ENCODE data around the gene SEMA6B.
"Not testable (repeated sequence)": the region's sequence is repeated elsewhere in the genome, so short reads cannot be mapped to it uniquely, and the experiment has no call there.

The SEMA6B gene, protein sequence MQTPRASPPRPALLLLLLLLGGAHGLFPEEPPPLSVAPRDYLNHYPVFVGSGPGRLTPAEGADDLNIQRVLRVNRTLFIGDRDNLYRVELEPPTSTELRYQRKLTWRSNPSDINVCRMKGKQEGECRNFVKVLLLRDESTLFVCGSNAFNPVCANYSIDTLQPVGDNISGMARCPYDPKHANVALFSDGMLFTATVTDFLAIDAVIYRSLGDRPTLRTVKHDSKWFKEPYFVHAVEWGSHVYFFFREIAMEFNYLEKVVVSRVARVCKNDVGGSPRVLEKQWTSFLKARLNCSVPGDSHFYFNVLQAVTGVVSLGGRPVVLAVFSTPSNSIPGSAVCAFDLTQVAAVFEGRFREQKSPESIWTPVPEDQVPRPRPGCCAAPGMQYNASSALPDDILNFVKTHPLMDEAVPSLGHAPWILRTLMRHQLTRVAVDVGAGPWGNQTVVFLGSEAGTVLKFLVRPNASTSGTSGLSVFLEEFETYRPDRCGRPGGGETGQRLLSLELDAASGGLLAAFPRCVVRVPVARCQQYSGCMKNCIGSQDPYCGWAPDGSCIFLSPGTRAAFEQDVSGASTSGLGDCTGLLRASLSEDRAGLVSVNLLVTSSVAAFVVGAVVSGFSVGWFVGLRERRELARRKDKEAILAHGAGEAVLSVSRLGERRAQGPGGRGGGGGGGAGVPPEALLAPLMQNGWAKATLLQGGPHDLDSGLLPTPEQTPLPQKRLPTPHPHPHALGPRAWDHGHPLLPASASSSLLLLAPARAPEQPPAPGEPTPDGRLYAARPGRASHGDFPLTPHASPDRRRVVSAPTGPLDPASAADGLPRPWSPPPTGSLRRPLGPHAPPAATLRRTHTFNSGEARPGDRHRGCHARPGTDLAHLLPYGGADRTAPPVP

DNA sequence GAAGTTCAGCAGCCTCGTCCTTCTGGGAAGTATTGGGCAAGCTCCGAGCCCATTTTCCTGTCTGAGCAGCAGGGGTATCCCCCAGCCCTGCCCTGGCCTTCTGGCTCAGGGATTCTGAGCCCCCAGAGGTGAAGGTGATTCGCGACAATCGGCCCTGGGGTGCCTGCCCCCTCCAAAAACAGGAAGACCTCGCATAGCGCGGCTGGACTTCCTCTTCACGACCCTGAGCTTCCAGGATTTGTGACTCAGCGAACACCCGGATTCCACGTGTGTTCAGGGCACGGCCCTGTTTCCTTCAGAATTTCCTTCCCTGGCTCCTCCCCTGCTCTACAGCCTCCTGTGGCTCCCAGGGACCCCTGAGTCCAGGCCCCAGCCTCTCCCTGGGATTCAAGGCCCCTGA, at the start of gene SEMA6B:
SEMA6B (minus strand) TSS at position 116 of the 400 bp plus-strand sequence. CDS start 1,227 bp downstream, outside the sequence.
- DNase-seq = no peak

DNA sequence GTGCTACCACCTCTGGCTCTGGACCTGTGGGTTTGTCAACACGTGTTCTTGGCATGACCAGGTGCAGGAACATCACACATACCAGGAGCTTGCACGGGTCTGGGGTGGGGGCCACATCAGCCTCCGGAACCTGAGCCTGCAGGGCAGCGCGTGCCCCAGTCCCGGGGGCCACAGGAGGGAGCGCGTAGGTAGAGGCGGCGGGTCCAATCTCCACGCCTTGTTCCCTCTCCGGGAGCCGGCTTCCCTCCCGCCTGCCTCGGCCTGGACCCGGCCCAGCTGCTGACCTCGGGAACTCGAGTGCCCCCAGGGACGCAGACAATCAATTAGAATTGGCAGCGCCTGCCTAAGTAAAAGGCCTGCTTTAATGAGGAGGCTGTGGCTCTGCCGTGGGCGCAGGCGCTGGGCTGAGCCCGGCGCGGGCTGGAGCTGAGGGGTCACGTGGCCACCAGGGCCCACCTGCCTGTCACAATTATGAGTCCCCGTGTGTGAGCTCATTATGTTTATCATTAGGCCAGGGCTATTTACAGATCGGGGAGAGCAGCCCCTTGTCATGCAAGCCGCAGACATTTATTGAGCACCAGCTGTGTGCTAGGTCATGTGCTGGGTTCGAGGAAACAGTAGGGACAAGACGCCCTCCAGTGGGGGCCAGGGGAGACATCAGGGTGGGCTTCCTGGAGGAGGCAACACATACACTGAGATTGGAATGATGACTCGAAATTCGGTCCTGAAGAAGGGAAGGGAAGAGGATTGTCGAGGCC, 47.6 kb upstream of the SEMA6B start:
- no peak for DNase-seq

DNA sequence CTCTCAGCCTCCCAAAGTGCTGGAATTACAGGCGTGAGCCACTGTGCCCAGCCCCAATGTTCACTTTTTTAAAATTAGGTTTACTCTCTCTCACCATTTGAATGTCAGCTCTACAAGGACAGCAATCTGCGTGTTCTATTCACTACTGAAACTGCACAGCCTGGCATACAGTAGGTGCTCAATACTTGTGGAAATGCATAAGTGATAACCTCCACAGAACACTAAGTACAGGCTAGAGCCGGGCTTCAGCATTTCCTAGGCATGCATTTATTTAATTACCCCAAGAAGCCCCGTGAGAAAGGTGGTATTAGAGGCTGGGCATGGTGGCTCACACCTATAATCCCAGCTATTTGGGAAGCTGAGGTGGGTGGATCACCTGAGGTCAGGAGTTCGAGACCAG, 46.7 kb upstream of the SEMA6B start:
- no peak for DNase-seq

DNA sequence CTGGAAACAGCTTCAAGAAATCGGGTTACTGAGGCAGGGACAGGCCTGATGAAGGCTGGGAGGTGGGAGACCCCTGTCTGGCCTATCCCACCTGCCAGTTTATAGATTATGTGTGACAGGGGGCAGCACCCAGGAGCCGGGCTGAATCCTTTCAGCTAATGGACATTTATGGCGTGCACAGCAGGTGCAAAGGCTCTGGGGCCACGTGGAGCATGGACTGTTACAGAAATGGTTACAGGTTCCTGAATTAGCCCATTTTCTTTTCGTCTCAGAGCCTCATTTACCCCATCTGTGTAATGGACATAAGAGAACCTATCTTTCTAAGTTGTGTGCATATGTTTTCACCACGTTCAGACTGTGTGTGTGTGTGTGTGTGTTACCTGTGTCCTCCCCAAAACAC, 45.4 kb upstream of the SEMA6B start:
- no peak for DNase-seq

DNA sequence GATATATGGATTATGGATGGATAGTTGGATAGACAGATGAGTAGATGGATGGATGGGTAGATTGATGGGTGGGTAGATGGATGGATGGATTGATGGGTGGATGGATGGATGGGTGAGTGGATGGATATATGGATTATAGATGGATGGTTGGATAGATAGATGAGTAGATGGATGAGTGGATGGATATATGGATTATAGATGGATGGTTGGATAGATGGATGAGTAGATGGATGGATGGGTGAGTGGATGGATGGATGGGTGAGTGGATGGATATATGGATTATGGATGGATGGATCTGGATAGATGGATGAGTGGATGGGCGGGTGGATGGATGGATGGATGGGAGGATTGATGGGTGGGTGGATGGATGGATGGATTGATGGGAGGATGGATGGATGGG, 43.4 kb upstream of the SEMA6B start:
- DNase-seq = no peak

DNA sequence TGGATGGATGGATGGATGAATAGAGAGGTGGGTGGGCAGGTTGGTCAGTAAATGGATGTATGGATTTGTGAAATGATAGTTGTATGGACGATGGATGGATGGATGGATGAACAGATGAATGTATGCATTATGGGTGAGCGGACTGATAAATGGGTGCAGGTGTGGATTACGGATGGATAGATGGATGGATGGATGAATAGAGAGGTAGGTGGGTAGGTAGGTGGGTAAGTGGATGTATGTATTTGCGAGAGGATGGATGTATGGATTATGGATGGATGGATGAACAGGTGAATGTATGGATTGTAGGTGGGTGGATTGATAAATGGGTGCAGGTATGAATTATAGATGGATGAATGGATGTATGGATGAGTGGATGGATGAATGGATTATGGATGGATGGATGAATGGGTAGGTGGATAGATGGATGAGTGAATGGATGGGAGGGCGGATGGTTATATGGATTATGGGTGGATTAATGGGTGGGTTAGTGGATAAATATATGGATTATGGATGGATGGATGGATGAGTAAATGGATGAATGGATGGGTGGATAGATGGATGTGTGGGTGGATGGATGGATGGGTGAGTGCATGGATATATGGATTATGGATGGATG, 42.8 kb upstream of the SEMA6B start:
- no peak for DNase-seq

DNA sequence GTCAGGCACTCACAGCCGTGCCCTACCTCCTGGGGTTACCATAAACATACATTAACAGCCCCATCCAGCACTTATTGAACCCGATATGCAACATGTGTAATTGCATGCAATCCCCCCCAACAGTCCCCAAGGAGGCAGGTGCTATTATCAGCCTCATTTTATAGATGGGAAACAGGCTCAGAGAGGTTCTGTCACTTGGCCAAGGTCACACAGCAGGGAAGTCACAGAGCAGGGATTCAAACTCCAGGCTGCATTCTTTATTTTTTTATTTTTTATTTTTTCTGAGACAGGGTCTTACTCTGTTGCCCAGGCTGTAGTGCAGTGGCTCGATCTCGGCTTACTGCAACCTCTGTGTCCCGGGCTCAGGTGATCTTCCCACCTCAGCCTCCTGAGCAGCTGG, 41.4 kb upstream of the SEMA6B start:
- no peak for DNase-seq

DNA sequence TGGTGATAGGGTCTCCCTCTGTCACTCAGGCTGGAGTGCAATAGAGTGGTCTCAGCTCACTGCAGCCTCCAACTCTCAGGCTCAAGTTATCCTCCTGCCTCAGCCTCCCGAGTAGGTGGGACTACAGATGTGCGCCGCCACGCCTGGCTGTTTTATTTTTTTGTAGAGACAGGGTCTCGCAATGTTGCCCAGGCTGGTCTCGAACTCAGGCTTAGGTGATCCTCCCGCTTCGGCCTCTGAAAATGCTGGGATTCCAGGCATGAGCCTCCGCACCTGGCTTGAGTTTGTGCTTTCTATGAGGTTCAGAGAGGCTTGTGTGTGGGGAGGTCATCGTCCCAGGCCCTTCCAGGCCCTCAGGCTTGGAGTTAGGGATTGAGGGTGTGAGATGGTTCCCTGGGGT, 40.6 kb upstream of the SEMA6B start:
- DNase-seq = no peak

DNA sequence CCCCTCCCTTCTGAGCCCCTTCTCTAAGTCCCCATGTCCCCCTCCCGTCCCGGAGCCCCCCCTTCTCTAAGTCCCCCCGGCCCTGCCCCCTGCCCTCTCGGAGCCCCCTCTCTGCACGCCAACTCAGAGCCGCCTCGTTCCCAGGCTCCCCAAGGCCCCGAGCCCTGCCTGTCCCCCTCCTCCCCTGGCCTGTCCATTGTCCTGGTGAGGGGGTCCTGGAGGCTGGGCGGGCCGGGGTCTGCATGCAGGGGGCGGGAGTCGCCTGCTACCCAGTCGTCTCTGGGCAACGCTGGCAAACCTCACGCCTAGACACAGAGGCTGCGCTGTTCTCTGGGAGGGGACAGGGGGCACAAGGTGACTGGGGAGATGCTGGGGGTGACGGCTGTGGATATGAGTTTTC, 39.2 kb upstream of the SEMA6B start:
- DNase-seq = no peak

DNA sequence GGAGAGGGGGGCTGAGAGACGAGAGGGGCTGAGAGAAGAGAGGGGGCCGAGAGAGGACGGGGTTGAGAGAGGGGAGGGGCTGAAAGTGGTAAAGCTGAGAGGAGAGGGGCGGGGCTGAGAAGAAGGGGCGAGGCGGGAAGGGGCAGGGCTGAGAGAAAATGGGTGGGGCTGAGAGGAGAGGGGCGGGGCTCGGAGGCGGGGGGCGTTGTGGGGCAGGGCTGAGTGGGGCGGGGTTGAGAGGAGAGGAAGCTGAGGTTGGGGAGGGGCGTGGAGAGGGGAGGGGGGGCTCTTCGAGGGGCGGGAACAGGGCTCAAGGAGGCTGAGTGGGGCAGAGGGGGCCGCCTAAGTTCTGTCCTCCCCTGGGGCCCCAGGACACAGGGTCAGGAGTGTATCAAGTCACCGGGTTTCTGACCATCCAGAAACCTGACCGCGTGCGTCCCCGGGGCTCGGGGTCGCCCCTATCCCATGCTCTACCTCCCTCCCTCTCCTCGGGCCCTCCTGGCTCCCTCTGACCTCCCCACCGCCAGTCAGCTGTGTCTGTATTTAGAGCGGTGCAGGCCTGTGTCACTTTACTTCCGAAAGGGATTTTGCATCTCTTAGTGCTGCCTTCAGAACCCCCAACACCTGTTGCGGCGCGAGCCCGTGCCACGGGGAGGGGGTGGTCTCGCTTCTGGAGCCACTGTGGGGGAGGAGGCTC, 38.6 kb upstream of the SEMA6B start:
- DNase-seq = peak; percentile 22 to 43

DNA sequence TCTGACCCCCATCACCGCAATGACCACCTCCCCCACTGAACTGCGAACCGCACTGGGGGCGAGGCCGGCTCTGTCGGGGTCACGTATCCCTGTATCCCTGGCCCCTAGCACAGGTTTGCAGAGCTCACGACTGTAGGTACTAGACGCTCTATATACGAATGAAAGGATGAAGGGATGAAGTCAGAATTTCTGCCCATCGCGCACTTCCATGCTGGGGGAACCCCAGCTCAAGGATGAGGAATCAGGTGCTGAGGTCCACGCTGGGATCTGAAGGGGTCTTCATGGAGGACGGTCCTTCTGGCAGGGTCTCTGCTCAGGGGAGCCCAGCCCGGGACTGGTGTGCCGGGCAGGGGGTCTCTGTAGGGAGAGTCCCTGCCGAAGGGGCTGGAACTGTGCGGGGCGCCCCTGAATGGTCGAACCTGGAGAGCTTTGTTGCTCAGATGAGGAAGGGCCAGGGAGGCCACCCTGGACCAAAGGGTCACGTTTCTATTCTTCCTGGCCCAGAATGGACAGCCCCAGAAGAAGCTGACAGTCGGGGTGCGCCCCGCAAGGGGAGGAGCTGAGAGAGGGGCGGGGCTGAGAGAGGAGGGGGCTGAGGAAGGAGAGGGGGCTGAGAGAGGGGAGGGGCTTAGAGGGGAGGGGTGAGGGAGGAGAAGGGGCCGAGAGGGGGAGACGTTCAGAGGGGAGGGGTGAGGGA, 37.9 kb upstream of the SEMA6B start:
- peak in 1 of 2 donors; percentile 16 for DNase-seq

DNA sequence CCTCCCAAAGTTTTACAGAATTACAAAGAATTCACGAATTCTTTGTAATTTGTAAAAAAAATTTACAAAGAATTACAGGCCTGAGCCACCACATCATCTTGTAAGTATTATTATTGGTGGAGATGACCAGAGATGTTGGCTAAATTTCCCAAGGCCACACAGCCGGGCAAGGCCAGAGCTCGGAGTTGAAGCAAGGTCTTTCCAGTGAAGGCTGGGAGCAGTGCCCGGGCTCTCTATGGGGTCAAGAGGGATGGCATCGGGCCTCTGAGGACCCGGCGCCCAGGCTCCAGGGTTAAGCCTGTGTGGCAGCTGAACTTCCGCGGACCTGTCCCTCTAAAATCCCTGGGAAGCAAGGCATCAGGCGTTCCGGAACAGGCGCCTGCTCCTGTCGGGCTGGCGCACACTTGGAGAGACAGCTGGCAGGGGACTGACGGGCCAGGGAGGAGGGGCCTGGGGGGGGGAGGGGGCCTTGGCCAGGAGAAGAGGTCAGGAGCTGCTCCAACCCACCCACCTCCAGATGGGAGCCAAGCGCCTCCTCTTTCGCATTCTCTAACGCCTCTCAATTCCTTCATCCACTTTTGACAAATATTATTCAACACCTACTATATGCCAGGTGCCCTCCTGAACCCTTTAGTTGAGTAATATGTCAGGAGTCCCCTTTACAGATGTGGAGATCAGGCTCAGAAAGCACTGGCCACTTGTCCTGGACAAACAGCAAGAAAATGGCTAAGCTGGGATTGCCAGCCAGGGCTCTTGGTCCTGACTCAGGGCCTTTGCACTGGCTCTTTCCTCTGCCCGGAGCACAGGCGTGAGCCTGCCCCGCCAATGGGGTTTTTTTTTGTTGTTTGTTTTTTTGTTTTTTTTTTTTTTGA, 36.8 kb upstream of the SEMA6B start:
- no peak for DNase-seq

DNA sequence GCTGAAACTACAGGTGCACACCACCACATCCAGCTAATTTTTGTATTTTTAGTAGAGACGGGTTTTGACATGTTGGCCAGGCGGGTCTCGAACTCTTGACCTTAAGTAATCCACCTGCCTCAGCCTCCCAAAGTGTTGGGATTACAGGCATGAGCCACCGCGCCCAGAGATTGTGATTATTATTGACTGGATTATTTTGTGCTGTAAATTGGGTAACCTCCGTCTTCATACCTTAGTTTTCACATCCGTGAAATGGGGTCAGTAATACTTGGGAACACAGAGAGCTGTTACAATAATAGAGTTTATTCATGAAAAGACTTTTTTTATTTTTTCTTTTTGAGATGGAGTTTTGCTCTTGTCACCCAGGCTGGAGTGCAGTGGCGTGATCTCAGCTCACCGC, 35.7 kb upstream of the SEMA6B start:
- not testable (repeated sequence) for DNase-seq

DNA sequence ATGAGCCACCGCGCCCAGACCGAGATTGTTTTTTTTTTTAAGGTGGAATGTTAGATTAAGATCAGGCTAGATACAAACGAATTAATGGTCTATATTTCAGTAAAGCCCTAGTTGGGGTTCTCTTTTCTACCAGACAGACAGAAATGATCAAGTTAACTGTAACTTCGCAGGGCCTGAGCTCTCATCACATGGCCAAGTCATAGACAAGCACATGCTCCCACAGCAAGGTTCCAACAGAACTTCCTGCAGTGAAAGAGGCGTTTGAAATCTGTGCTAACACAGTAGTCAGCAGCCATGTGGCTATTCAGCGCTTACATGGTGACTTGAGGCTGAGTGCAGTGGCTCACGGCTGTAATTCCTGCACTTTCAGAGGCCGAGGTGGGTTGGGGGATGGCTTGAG, 34.7 kb upstream of the SEMA6B start:
- DNase-seq = no peak

DNA sequence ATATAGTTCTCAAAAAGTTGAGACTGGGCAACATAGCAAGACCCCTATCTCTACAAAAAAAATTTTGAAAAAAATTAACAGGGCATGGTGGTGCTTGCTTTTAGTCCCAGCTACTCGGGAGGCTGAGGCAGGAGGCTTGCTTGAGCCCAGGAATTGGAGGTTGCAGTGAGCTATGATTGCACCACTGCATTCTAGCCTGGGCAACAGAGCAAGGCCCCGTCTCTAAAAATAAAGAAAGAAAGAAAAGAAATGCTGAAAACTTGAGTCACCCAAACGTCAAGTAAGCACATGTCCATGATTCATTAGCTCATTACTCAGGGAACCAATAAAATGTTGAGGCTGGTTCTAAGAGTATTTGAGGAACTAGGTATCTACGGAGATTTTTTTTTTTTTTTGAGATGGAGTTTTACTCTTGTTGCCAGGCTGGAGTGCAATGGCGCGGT, 33.9 kb upstream of the SEMA6B start:
- DNase-seq = no peak

DNA sequence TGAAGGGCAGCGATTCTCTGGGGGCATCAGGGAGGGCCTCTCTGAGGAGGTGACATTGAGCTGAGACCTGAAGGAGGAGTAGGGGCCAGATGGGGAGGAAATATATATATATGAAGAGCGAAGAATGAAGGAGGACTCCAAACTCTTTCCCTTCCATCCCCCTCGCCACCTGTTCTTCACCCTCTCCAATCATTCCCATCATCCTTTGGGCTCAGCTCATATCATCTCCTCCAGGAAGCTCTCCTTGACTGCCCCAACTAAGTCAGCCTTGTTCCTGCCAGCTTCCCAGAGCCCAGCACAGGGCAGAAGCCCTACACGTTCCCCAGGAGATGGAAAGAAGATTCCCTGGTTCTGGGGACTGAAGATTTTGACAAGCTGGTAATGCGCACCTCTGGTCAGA, 33.0 kb upstream of the SEMA6B start:
- DNase-seq = no peak

DNA sequence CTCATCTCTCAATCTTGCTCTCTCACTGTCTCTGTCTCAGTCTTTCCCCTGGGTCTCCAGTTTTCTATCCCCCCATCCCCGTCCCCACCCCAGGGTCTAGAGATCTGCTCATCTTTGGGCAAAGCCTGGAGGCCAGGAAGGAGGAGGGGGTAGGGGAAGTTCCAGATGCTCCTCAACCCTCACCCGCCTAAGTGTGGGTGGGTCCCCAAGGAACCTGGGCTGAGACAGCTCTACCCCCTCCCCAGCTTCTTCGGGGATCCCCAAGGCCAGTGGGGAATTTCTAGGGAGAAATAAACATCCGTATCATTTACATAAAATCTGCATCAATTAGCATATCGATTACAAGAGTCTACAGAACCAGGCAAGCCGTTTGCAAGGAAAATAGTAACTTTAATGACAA, 31.8 kb upstream of the SEMA6B start:
- DNase-seq = no peak

DNA sequence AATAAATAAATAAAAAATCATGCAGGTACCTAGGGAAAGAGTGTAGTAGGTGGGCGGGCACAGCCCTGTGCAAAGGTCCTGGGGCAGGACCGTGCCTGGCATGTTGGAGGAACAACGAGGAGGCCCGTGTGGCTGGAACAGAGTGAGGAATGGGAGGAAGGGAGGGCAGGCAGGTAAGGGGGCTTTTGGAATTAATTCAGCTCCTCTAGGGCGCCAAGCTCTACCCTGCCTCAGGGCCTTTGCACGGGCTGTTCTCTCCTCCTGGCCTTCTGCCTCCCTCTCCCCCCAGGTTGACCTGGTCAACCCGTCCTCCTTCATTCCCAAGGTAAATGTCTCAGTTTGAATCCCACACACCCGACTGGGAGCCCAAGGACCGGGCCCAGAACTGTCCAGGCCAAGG, 31.1 kb upstream of the SEMA6B start:
- no peak for DNase-seq

DNA sequence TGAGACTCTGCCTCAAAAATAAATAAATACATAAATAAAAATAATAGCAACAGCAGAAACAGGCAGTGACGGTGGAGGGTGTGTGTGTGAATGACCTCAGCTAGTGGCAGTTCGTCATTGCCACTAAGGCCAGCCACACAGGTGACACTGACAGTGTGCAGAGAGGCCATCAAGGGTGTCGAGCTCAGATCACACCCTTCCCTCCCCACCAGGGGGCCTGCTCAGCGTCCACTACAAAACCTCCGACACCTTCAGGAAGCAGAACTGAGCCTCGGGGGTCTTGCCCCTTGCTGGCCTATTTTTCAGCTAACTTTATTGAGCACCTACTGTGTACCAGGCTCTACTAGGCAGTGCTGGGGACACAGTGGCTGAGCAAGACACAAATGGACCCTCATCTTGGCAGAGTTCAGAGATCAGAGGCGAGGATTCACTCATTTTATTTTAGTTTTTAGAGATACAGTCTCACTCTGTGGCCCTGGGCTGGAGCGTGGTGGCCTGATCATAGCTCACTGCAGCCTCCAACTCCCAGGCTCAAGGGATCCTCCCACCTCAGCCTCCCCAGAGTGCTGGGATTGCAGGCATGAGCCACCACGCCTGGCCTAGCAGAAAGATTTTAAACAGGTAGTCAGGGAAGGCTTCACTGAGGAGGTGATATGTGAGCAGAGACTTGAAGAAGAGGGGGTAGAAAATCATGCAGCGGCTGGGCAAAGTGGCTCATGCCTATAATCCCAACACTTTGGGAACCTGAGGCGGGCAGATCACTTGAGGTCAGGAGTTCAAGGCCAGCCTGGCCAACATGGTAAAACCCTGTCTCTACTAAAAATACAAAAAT, 30.3 kb upstream of the SEMA6B start:
- DNase-seq = no peak
